K562 (cell line): ENCODE data around the gene SLC10A3. TPM values are rescaled to one million over a fixed set of nuclear protein-coding genes. Genes with fewer than 3 reads are reported as not detected.

Source experiments
- CBX1 ChIP-seq: sonication (generic); IDR thresholded peaks from 2 replicates; pipeline ENCODE4 v1.6.1; 2016; ENCODE audit warnings: antibody characterized with exemption, low read depth, mild to moderate bottlenecking
- CHD1 ChIP-seq: fragments of 200-600 bp; sonication (generic); IDR thresholded peaks from one replicate; pipeline ENCODE4 v1.6.1; 2012; ENCODE audit warnings: mild to moderate bottlenecking, moderate library complexity, low read length, inconsistent platforms
- PHB ChIP-seq: fragments of 250-450 bp; sonication (Bioruptor Pico); IDR thresholded peaks from 2 replicates; pipeline ENCODE4 v1.5.0; 2021
- TAF15 ChIP-seq: fragments of 200-400 bp; formaldehyde crosslinking; IDR thresholded peaks from 2 replicates; pipeline ENCODE4 v1.6.1; 2017; ENCODE audit warnings: mild to moderate bottlenecking, low read depth, low read length, moderate library complexity
- ZBTB7A ChIP-seq: IDR thresholded peaks from 2 replicates; pipeline ENCODE4 v1.6.1; 2011; ENCODE audit warnings: low read depth, mild to moderate bottlenecking, low read length, moderate library complexity, borderline replicate concordance; ENCODE audit not compliant: control insufficient read depth
- ZNF12 ChIP-seq: sonication (generic); formaldehyde crosslinking; IDR thresholded peaks from 2 replicates; pipeline ENCODE4 v1.4.0; 2020; ENCODE audit warnings: mild to moderate bottlenecking, missing genetic modification reagents
- ZNF143 ChIP-seq: sonication (generic); formaldehyde crosslinking; IDR thresholded peaks from 2 replicates; pipeline ENCODE4 v1.9.0; 2022; ENCODE audit warnings: mild to moderate bottlenecking, missing genetic modification reagents
- polyA plus RNA-seq, 8 experiments: library from polyadenylated mRNA; depleted of rRNA in 4 of 8; stranded (reverse) in 5 of 8; unstranded in 3 of 8; fragments of >200 nt; fragmentation: Nextera tagmentation in 2 of 8; fragmentation: Illumina TruSeq in 1 of 8; extraction: Ambion mirVana in 2 of 8; extraction: Trizol in 1 of 8; gene quantifications; 2 replicates each; pipeline versions ENCODE4 v1.2.1 to v1.2.3, GENCODE V29; 2011 to 2014; ENCODE audit warnings: inconsistent platforms in 1 of 8, missing spikeins in 1 of 8
- total RNA-seq, 7 experiments: library from RNA; depleted of rRNA in 6 of 7; stranded (reverse); fragments of >200 nt in 6 of 7; fragmentation: Illumina TruSeq in 2 of 7; extraction: Trizol in 2 of 7; gene quantifications; 2 replicates each; pipeline versions ENCODE4 v1.2.1 to v1.2.3, GENCODE V29; 2011 to 2021; ENCODE audit warnings: low replicate concordance in 1 of 7
- TF ChIP-seq, protein P1 (sequence below), 2 experiments: IDR thresholded peaks in 1 of 2; conservative IDR thresholded peaks in 1 of 2; 2 replicates each; pipeline ENCODE4 v1.6.1; 2016; ENCODE audit warnings: low read depth in 2 of 2, mild to moderate bottlenecking in 1 of 2, missing compliant biosample characterization in 1 of 2, missing genetic modification characterization in 1 of 2, moderate library complexity in 1 of 2
- TF ChIP-seq, protein P2 (sequence below): fragments of 250-450 bp; sonication (Bioruptor Pico); IDR thresholded peaks from 2 replicates; pipeline ENCODE4 v1.5.0; 2021
- TF ChIP-seq, protein P3 (sequence below): fragments of 450-650 bp; IDR thresholded peaks from 2 replicates; pipeline ENCODE4 v1.6.1; 2016; ENCODE audit warnings: mild to moderate bottlenecking, moderate library complexity

SLC10A3 gene
- total and polyA plus RNA-seq, 9 of the 15 experiments (the other 6 are each of a cell fraction or from before 2014, with no cell fraction given) = 5.2 to 30.6 (median 16.7) TPM

DNA sequence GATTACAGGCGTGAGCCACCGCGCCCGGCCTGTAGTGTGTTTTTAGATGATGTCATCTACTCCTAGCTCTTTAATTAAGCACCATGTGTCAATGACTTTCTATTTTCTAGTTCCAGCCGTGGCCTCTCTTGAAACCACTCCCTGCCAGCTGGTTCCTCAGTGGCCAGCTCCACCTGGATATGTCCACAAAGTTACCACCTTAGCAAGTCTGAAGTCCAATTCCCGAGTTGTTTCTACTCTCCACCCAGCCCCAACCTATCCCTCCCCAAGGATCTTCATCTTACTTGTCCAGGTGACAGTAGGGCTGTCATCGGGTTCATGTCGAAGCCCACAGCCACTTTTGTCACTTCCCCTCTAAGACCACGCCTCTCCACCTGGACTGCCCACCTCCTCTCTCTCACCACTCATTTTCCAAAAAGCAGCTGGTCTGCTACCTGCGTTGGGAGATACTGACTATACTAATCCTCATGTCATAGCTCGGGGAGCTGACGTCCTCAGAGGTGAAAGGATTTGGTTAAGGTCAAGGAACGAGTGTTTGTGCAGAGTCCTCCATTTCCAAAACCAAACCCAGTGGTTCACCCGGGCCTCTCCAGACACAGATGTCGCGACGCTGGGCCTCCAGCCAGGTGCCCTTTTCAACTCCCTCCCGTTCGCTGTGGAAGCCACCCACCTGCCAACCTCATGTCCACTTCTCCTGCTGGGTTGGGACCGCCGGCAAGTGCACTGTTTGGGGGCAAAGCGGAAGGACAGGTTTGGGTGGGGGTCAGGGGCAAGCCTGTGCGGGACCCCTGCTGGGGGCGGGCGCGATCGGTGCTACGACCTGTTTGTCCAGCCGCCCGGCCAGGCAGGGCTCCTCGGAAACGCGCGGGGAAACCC is 24.9 kb upstream of the SLC10A3 start (continued):
- TF ChIP-seq PHB (CRISPR knock-in tag) (no peak), CBX1 (no peak), ZNF143 (no peak), ZNF12 (CRISPR knock-in tag) (0 out of 2 replicates have a peak, but pooled peaks have one; percentile 65), CHD1 (peak; percentile 54), TAF15 (no peak), ZBTB7A (peak; percentile 52; the same call in 1 of the 2 replicates)
- TF ChIP-seq, protein P1, sequence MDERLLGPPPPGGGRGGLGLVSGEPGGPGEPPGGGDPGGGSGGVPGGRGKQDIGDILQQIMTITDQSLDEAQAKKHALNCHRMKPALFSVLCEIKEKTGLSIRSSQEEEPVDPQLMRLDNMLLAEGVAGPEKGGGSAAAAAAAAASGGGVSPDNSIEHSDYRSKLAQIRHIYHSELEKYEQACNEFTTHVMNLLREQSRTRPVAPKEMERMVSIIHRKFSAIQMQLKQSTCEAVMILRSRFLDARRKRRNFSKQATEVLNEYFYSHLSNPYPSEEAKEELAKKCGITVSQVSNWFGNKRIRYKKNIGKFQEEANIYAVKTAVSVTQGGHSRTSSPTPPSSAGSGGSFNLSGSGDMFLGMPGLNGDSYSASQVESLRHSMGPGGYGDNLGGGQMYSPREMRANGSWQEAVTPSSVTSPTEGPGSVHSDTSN (CRISPR knock-in tag; IDR thresholded peaks at IDR 0.05; ENCODE audit: low read depth) = no peak
- TF ChIP-seq, protein P1 (tag; conservative IDR thresholded peaks at IDR 0.05; ENCODE audit: low read depth) = peak; percentile 53
- TF ChIP-seq, protein P2, sequence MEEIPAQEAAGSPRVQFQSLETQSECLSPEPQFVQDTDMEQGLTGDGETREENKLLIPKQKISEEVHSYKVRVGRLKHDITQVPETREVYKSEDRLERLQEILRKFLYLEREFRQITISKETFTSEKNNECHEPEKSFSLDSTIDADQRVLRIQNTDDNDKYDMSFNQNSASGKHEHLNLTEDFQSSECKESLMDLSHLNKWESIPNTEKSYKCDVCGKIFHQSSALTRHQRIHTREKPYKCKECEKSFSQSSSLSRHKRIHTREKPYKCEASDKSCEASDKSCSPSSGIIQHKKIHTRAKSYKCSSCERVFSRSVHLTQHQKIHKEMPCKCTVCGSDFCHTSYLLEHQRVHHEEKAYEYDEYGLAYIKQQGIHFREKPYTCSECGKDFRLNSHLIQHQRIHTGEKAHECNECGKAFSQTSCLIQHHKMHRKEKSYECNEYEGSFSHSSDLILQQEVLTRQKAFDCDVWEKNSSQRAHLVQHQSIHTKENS (CRISPR knock-in tag) = no peak
- TF ChIP-seq, protein P3, sequence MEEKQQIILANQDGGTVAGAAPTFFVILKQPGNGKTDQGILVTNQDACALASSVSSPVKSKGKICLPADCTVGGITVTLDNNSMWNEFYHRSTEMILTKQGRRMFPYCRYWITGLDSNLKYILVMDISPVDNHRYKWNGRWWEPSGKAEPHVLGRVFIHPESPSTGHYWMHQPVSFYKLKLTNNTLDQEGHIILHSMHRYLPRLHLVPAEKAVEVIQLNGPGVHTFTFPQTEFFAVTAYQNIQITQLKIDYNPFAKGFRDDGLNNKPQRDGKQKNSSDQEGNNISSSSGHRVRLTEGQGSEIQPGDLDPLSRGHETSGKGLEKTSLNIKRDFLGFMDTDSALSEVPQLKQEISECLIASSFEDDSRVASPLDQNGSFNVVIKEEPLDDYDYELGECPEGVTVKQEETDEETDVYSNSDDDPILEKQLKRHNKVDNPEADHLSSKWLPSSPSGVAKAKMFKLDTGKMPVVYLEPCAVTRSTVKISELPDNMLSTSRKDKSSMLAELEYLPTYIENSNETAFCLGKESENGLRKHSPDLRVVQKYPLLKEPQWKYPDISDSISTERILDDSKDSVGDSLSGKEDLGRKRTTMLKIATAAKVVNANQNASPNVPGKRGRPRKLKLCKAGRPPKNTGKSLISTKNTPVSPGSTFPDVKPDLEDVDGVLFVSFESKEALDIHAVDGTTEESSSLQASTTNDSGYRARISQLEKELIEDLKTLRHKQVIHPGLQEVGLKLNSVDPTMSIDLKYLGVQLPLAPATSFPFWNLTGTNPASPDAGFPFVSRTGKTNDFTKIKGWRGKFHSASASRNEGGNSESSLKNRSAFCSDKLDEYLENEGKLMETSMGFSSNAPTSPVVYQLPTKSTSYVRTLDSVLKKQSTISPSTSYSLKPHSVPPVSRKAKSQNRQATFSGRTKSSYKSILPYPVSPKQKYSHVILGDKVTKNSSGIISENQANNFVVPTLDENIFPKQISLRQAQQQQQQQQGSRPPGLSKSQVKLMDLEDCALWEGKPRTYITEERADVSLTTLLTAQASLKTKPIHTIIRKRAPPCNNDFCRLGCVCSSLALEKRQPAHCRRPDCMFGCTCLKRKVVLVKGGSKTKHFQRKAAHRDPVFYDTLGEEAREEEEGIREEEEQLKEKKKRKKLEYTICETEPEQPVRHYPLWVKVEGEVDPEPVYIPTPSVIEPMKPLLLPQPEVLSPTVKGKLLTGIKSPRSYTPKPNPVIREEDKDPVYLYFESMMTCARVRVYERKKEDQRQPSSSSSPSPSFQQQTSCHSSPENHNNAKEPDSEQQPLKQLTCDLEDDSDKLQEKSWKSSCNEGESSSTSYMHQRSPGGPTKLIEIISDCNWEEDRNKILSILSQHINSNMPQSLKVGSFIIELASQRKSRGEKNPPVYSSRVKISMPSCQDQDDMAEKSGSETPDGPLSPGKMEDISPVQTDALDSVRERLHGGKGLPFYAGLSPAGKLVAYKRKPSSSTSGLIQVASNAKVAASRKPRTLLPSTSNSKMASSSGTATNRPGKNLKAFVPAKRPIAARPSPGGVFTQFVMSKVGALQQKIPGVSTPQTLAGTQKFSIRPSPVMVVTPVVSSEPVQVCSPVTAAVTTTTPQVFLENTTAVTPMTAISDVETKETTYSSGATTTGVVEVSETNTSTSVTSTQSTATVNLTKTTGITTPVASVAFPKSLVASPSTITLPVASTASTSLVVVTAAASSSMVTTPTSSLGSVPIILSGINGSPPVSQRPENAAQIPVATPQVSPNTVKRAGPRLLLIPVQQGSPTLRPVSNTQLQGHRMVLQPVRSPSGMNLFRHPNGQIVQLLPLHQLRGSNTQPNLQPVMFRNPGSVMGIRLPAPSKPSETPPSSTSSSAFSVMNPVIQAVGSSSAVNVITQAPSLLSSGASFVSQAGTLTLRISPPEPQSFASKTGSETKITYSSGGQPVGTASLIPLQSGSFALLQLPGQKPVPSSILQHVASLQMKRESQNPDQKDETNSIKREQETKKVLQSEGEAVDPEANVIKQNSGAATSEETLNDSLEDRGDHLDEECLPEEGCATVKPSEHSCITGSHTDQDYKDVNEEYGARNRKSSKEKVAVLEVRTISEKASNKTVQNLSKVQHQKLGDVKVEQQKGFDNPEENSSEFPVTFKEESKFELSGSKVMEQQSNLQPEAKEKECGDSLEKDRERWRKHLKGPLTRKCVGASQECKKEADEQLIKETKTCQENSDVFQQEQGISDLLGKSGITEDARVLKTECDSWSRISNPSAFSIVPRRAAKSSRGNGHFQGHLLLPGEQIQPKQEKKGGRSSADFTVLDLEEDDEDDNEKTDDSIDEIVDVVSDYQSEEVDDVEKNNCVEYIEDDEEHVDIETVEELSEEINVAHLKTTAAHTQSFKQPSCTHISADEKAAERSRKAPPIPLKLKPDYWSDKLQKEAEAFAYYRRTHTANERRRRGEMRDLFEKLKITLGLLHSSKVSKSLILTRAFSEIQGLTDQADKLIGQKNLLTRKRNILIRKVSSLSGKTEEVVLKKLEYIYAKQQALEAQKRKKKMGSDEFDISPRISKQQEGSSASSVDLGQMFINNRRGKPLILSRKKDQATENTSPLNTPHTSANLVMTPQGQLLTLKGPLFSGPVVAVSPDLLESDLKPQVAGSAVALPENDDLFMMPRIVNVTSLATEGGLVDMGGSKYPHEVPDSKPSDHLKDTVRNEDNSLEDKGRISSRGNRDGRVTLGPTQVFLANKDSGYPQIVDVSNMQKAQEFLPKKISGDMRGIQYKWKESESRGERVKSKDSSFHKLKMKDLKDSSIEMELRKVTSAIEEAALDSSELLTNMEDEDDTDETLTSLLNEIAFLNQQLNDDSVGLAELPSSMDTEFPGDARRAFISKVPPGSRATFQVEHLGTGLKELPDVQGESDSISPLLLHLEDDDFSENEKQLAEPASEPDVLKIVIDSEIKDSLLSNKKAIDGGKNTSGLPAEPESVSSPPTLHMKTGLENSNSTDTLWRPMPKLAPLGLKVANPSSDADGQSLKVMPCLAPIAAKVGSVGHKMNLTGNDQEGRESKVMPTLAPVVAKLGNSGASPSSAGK = peak; percentile 46; the same call in 1 of the 2 replicates
